Measurements from ENCODE around the gene HSH2D. TPM values are rescaled to one million over a fixed set of nuclear protein-coding genes. Genes with fewer than 3 reads are reported as not detected.
A peak's percentile ranks its signal among the peaks of the same experiment; 100 is the strongest.

HSH2D gene
- total and polyA plus RNA-seq, 4 experiments from 2014 or later: 5.5 to 18.8 (median 15.2) TPM

DNA sequence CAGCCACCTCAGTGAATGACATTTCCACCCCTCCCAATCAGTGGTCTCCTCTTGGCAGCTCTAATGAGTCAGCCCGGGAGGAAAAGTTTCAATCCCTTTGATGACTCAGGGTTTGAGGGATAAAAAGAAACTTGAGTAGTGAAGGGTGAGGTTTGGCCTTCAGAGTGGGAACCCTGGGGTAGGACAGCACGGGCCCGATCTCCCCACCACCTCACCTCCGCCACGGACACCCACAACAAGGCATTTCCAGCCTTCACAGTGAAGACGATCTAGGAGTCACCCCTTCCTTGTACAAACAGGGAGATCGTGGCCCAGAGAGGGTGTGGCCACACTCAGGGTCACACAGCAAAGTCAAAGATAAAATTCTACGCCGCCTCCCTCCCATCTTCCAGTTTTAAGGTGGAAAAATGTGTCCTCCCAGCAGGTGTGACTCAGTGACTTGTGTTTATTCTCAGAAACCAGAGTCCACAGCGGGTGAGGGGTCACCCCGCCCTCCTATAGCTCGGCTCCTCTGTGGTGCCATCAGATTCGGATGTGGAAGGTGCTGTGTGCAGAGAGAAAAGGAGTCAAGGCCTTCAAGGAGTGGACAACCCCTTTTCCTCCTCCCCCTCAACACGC, 17.6 kb downstream of the HSH2D start:
- Histone ChIP-seq H3K4me3 (ENCODE audit: low read length in 2 of 2) (no peak overlapping the region), H3K27ac (ENCODE audit: low read depth, low read length) (no peak overlapping the region), H3K9me3 (ENCODE audit: control insufficient read depth in 1 of 2, low read length in 2 of 2) (no peaks in the 10 kb centered on the region), H3K36me3 (ENCODE audit: insufficient read depth, low read length) (peaks cover 13% of the 10 kb centered on the region), H3K27me3 (ENCODE audit: insufficient read depth, low read length) (no peaks in the 10 kb centered on the region), H3K4me1 (ENCODE audit: insufficient read depth, low read length) (no peaks in the 10 kb centered on the region)
- intact Hi-C loops (cut with micrococcal nuclease): no loop called here
- no peak for DNase-seq
- H3K9me3 Mint-ChIP-seq: peaks cover 0 to 5% (median 0%) of the 10 kb centered on the region in 8 donors
- H3K4me3 Mint-ChIP-seq: no peak overlapping the region
- no peaks in the 10 kb centered on the region for H3K27me3 Mint-ChIP-seq
- ChIA-PET CTCF (ENCODE audit: partially characterized antibody) (no interaction called here), POLR2A (ENCODE audit: partially characterized antibody) (interaction anchor here (1.1 kb wide), 1 partner anchor 18 kb away, joined by 3 read pairs; the partner anchor contains the start of gene HSH2D)
- H3K27ac Mint-ChIP-seq: peak overlapping the region in 2 of 7 donors; percentile 47 to 66
- peaks cover 12 to 13% of the 10 kb centered on the region in 2 donors for H3K36me3 Mint-ChIP-seq
- H3K4me1 Mint-ChIP-seq: peaks cover 0 to 5% (median 0%) of the 10 kb centered on the region in 4 donors

- CTCF ChIA-PET (ENCODE audit: partially characterized antibody): interaction anchor here (1.2 kb wide), 1 partner anchor 105 kb away, joined by 3 read pairs; no protein-coding TSS in a partner anchor
- DNase-seq: no peak
- H3K27me3 ChIP-seq (ENCODE audit: insufficient read depth, low read length): no peaks in the 10 kb centered on the region
- Mint-ChIP-seq H3K27me3 (no peaks in the 10 kb centered on the region), H3K36me3 (peaks cover 6% of the 10 kb centered on the region in 2 donors), H3K4me3 (no peak overlapping the region), H3K27ac (no peak overlapping the region), H3K9me3 (peaks cover 0 to 1% (median 0%) of the 10 kb centered on the region in 8 donors), H3K4me1 (peaks cover 0 to 5% (median 0%) of the 10 kb centered on the region in 4 donors)
- POLR2A ChIA-PET (ENCODE audit: partially characterized antibody): interaction anchor here (1.1 kb wide), 1 partner anchor 18 kb away, joined by 3 read pairs; the partner anchor contains the start of gene HSH2D
- peaks cover 6% of the 10 kb centered on the region for H3K36me3 ChIP-seq (ENCODE audit: insufficient read depth, low read length)
- H3K27ac ChIP-seq (ENCODE audit: low read depth, low read length): no peak overlapping the region
- H3K4me1 ChIP-seq (ENCODE audit: insufficient read depth, low read length): no peaks in the 10 kb centered on the region
- no peak overlapping the region for H3K4me3 ChIP-seq (ENCODE audit: low read length in 2 of 2)
- intact Hi-C loops (cut with micrococcal nuclease): no loop called here
- no peaks in the 10 kb centered on the region for H3K9me3 ChIP-seq (ENCODE audit: control insufficient read depth in 1 of 2, low read length in 2 of 2)
Observed at GRCh38 chr19:16161840-16162239, 18.4 kb downstream of the HSH2D start.

GRCh38 chr19:16164222-16164890, 20.9 kb downstream of the HSH2D start:
- DNase-seq: no peak
- Mint-ChIP-seq H3K4me1 (peaks cover 0 to 5% (median 1%) of the 10 kb centered on the region in 4 donors), H3K27me3 (no peaks in the 10 kb centered on the region), H3K4me3 (no peak overlapping the region), H3K36me3 (no peaks in the 10 kb centered on the region), H3K27ac (no peak overlapping the region), H3K9me3 (peaks cover 0 to 4% (median 0%) of the 10 kb centered on the region in 8 donors)
- Histone ChIP-seq H3K4me3 (ENCODE audit: low read length in 2 of 2) (no peak overlapping the region), H3K27me3 (ENCODE audit: insufficient read depth, low read length) (no peaks in the 10 kb centered on the region), H3K9me3 (ENCODE audit: control insufficient read depth in 1 of 2, low read length in 2 of 2) (no peaks in the 10 kb centered on the region), H3K36me3 (ENCODE audit: insufficient read depth, low read length) (no peaks in the 10 kb centered on the region), H3K27ac (ENCODE audit: low read depth, low read length) (no peak overlapping the region), H3K4me1 (ENCODE audit: insufficient read depth, low read length) (no peaks in the 10 kb centered on the region)
- intact Hi-C loops (cut with micrococcal nuclease): no loop called here
- POLR2A ChIA-PET (ENCODE audit: partially characterized antibody): no interaction called here
- CTCF ChIA-PET (ENCODE audit: partially characterized antibody): no interaction called here

- intact Hi-C loops (cut with micrococcal nuclease): no loop called here
- H3K36me3 Mint-ChIP-seq: no peaks in the 10 kb centered on the region
- Histone ChIP-seq H3K27ac (ENCODE audit: low read depth, low read length) (no peak overlapping the region), H3K27me3 (ENCODE audit: insufficient read depth, low read length) (no peaks in the 10 kb centered on the region), H3K9me3 (ENCODE audit: control insufficient read depth in 1 of 2, low read length in 2 of 2) (no peaks in the 10 kb centered on the region), H3K4me1 (ENCODE audit: insufficient read depth, low read length) (no peaks in the 10 kb centered on the region), H3K4me3 (ENCODE audit: low read length in 2 of 2) (no peak overlapping the region), H3K36me3 (ENCODE audit: insufficient read depth, low read length) (no peaks in the 10 kb centered on the region)
- H3K27me3 Mint-ChIP-seq: no peaks in the 10 kb centered on the region
- no peak overlapping the region for H3K27ac Mint-ChIP-seq
- POLR2A ChIA-PET (ENCODE audit: partially characterized antibody): no interaction called here
- peaks cover 0 to 3% (median 0%) of the 10 kb centered on the region in 4 donors for H3K4me1 Mint-ChIP-seq
- CTCF ChIA-PET (ENCODE audit: partially characterized antibody): no interaction called here
- H3K4me3 Mint-ChIP-seq: no peak overlapping the region
- no peak for DNase-seq
- peaks cover 0 to 4% (median 0%) of the 10 kb centered on the region in 8 donors for H3K9me3 Mint-ChIP-seq
Observed at GRCh38 chr19:16166417-16166816, 22.9 kb downstream of the HSH2D start.

DNA sequence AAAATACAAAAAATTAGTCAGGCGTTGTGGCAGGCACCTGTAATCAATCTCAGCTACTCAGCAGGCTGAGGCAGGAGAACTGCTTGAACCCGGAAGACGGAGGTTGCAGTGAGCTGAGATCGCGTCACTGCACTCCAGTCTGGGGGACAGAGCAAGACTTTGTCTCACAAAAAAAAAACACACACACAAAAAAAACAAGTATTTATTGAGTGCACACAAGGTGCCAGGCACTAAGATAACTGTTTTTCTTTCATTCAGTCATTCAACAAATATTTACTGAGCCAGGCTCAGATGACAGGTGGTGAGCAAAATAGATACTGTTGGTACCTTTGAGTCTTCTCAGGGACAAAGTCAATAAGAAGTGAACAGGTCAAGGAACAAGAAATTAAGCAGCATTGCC, 23.6 kb downstream of the HSH2D start:
- Histone ChIP-seq H3K4me3 (ENCODE audit: low read length in 2 of 2) (no peak overlapping the region), H3K9me3 (ENCODE audit: control insufficient read depth in 1 of 2, low read length in 2 of 2) (no peaks in the 10 kb centered on the region), H3K27me3 (ENCODE audit: insufficient read depth, low read length) (no peaks in the 10 kb centered on the region), H3K27ac (ENCODE audit: low read depth, low read length) (no peak overlapping the region), H3K36me3 (ENCODE audit: insufficient read depth, low read length) (no peaks in the 10 kb centered on the region), H3K4me1 (ENCODE audit: insufficient read depth, low read length) (no peaks in the 10 kb centered on the region)
- CTCF ChIA-PET (ENCODE audit: partially characterized antibody): no interaction called here
- intact Hi-C loops (cut with micrococcal nuclease): no loop called here
- peaks cover 0 to 3% (median 0%) of the 10 kb centered on the region in 4 donors for H3K4me1 Mint-ChIP-seq
- H3K9me3 Mint-ChIP-seq: peaks cover 0 to 4% (median 0%) of the 10 kb centered on the region in 8 donors
- no peaks in the 10 kb centered on the region for H3K36me3 Mint-ChIP-seq
- H3K4me3 Mint-ChIP-seq: no peak overlapping the region
- H3K27me3 Mint-ChIP-seq: no peaks in the 10 kb centered on the region
- DNase-seq: no peak
- H3K27ac Mint-ChIP-seq: no peak overlapping the region
- POLR2A ChIA-PET (ENCODE audit: partially characterized antibody): no interaction called here

DNA sequence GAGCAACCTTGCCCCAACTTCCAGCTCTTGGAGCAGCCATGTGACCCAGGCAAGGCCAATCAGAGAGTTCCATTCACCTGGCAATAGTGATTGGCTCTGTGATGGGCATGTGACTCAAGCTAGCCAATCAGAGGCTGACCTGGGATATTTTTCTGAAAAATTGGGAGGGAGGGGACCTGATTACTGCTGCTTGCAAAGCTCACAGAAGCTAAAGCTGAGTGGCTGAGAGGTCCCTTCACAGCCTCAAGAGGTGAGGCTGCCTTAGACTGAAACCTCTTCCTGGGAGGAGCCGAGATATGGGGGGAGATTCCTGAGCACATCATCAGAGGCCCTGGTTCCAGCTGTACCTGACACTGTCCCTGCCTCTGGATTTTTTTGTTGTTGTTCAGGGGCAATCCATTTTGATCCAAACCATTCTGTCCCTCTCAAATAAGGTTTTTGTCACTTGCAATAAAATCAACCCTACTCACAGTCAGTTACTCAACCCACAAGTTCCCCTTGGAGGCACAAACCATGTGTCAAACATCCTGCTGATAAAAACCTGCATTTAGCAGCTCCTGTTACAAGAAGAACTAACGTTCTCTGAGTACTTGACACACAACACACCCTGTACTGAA, 25.1 kb downstream of the HSH2D start:
- no peak for DNase-seq
- Mint-ChIP-seq H3K27me3 (no peaks in the 10 kb centered on the region), H3K9me3 (peaks cover 0 to 4% (median 0%) of the 10 kb centered on the region in 8 donors), H3K36me3 (no peaks in the 10 kb centered on the region), H3K4me1 (peaks cover 0 to 3% (median 0%) of the 10 kb centered on the region in 4 donors), H3K4me3 (no peak overlapping the region), H3K27ac (peak overlapping the region in 1 of 7 donors; percentile 36)
- intact Hi-C loops (cut with micrococcal nuclease): no loop called here
- POLR2A ChIA-PET (ENCODE audit: partially characterized antibody): no interaction called here
- H3K9me3 ChIP-seq (ENCODE audit: control insufficient read depth in 1 of 2, low read length in 2 of 2): no peaks in the 10 kb centered on the region
- H3K4me1 ChIP-seq (ENCODE audit: insufficient read depth, low read length): no peaks in the 10 kb centered on the region
- CTCF ChIA-PET (ENCODE audit: partially characterized antibody): no interaction called here
- no peaks in the 10 kb centered on the region for H3K36me3 ChIP-seq (ENCODE audit: insufficient read depth, low read length)
- no peak overlapping the region for H3K27ac ChIP-seq (ENCODE audit: low read depth, low read length)
- H3K27me3 ChIP-seq (ENCODE audit: insufficient read depth, low read length): no peaks in the 10 kb centered on the region
- no peak overlapping the region for H3K4me3 ChIP-seq (ENCODE audit: low read length in 2 of 2)

- H3K27ac Mint-ChIP-seq: peak overlapping the region in 1 of 7 donors; percentile 30
- no peak overlapping the region for H3K4me3 Mint-ChIP-seq
- Histone ChIP-seq H3K27me3 (ENCODE audit: insufficient read depth, low read length) (no peaks in the 10 kb centered on the region), H3K36me3 (ENCODE audit: insufficient read depth, low read length) (no peaks in the 10 kb centered on the region), H3K9me3 (ENCODE audit: control insufficient read depth in 1 of 2, low read length in 2 of 2) (no peaks in the 10 kb centered on the region), H3K4me1 (ENCODE audit: insufficient read depth, low read length) (no peaks in the 10 kb centered on the region), H3K27ac (ENCODE audit: low read depth, low read length) (no peak overlapping the region), H3K4me3 (ENCODE audit: low read length in 2 of 2) (no peak overlapping the region)
- DNase-seq: no peak
- peaks cover 0 to 3% (median 0%) of the 10 kb centered on the region in 8 donors for H3K9me3 Mint-ChIP-seq
- intact Hi-C loops (cut with micrococcal nuclease): no loop called here
- H3K4me1 Mint-ChIP-seq: peaks cover 0 to 3% (median 0%) of the 10 kb centered on the region in 4 donors
- ChIA-PET CTCF (ENCODE audit: partially characterized antibody) (no interaction called here), POLR2A (ENCODE audit: partially characterized antibody) (interaction anchor here (1.1 kb wide), 1 partner anchor 57 kb away, joined by 3 read pairs; no protein-coding TSS in a partner anchor)
- H3K27me3 Mint-ChIP-seq: no peaks in the 10 kb centered on the region
- no peaks in the 10 kb centered on the region for H3K36me3 Mint-ChIP-seq
Observed at GRCh38 chr19:16170134-16170533, 26.6 kb downstream of the HSH2D start.

All from CD4-positive, alpha-beta memory T cell (primary cell).